ENCODE results near the gene INSR.

DNA sequence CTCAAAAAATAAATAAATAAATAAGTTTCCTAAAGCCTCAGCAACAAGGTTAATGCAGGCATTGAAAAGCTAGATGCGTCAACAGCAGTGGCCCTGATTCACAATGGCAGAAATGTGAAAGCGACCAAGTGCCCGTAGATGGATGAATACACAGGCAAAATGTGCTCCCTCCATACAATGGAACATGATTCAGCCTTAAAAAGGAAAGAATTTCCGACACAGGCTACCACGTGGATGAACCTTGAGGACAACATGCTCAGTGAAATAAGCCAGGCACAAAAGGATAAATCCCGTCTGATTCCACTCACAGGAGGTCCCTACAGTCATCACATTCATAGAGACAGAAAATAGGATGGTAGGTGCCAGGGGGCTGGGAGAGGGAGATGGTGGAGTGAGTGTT, 31.7 kb downstream of the INSR start:
- TF ChIP-seq, protein P1, sequence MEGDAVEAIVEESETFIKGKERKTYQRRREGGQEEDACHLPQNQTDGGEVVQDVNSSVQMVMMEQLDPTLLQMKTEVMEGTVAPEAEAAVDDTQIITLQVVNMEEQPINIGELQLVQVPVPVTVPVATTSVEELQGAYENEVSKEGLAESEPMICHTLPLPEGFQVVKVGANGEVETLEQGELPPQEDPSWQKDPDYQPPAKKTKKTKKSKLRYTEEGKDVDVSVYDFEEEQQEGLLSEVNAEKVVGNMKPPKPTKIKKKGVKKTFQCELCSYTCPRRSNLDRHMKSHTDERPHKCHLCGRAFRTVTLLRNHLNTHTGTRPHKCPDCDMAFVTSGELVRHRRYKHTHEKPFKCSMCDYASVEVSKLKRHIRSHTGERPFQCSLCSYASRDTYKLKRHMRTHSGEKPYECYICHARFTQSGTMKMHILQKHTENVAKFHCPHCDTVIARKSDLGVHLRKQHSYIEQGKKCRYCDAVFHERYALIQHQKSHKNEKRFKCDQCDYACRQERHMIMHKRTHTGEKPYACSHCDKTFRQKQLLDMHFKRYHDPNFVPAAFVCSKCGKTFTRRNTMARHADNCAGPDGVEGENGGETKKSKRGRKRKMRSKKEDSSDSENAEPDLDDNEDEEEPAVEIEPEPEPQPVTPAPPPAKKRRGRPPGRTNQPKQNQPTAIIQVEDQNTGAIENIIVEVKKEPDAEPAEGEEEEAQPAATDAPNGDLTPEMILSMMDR (IDR thresholded peaks at IDR 0.05) = no peak
- no peak for TF ChIP-seq POLR2A (IDR thresholded peaks at IDR 0.05)

All from thyroid gland (tissue), 4 donors.